ENCODE measurements around the gene CHCHD3.
"Not testable (repeated sequence)": the region's sequence is repeated elsewhere in the genome, so short reads cannot be mapped to it uniquely, and the experiment has no call there.

GRCh38 chr7:132929944-132930343 lies 151.9 kb downstream of the CHCHD3 start:
- not testable (repeated sequence) for TF ChIP-seq POLR2A, CTCF, EP300, POLR2AphosphoS5 (IDR thresholded peaks at IDR 0.05)
